Measurements from ENCODE around the gene CSMD2.

Gene CSMD2

GRCh38 chr1:33875862-33876261 is 289.2 kb downstream of the CSMD2 start:
- TF ChIP-seq EZH2phosphoT487 (IDR thresholded peaks at IDR 0.05; ENCODE audit: low read length): no peak
- TF ChIP-seq EZH2 (optimal IDR thresholded peaks at IDR 0.05; ENCODE audit: low read depth, low read length): no peak
- TF ChIP-seq CTCF (IDR thresholded peaks at IDR 0.05; ENCODE audit: low read length): no peak
- no peak overlapping the region for H3K27ac ChIP-seq (ENCODE audit: low read length)
- H3F3A ChIP-seq (ENCODE audit: insufficient read depth, low read length): no peaks in the 10 kb centered on the region
- H3K36me3 ChIP-seq (replicated peaks; ENCODE audit: insufficient read depth, low read length): no peaks in the 10 kb centered on the region
- H3K79me2 ChIP-seq (ENCODE audit: low read length): no peaks in the 10 kb centered on the region
- no peak for DNase-seq
- H3K4me1 ChIP-seq (ENCODE audit: low read length): no peaks in the 10 kb centered on the region
- H3K27me3 ChIP-seq (replicated peaks; ENCODE audit: insufficient read depth, low read length): peaks cover 65% of the 10 kb centered on the region
- H3K9ac ChIP-seq (ENCODE audit: low read length): no peak overlapping the region
- H4K20me1 ChIP-seq (ENCODE audit: insufficient read depth, low read length): no peaks in the 10 kb centered on the region
- no peak overlapping the region for H3K4me3 ChIP-seq (ENCODE audit: low read length)
- H3K4me2 ChIP-seq (ENCODE audit: low read depth, low read length): no peak overlapping the region
- H2AFZ ChIP-seq (ENCODE audit: low read length): no peak overlapping the region
- no peaks in the 10 kb centered on the region for H3K9me2 ChIP-seq (replicated peaks; ENCODE audit: insufficient read depth, low read length)
- no peaks in the 10 kb centered on the region for H3K9me3 ChIP-seq (replicated peaks; ENCODE audit: insufficient read depth, low read length)

GRCh38 chr1:33874636-33875035 is 290.4 kb downstream of the CSMD2 start:
- Histone ChIP-seq H2AFZ (ENCODE audit: low read length) (no peak overlapping the region), H4K20me1 (ENCODE audit: insufficient read depth, low read length) (no peaks in the 10 kb centered on the region), H3F3A (ENCODE audit: insufficient read depth, low read length) (no peaks in the 10 kb centered on the region), H3K4me2 (ENCODE audit: low read depth, low read length) (no peak overlapping the region), H3K79me2 (ENCODE audit: low read length) (no peaks in the 10 kb centered on the region), H3K4me1 (ENCODE audit: low read length) (no peaks in the 10 kb centered on the region), H3K4me3 (ENCODE audit: low read length) (no peak overlapping the region), H3K9me3 (replicated peaks; ENCODE audit: insufficient read depth, low read length) (no peaks in the 10 kb centered on the region), H3K36me3 (replicated peaks; ENCODE audit: insufficient read depth, low read length) (no peaks in the 10 kb centered on the region), H3K27ac (ENCODE audit: low read length) (no peak overlapping the region), H3K9ac (ENCODE audit: low read length) (no peak overlapping the region), H3K9me2 (replicated peaks; ENCODE audit: insufficient read depth, low read length) (no peaks in the 10 kb centered on the region), H3K27me3 (replicated peaks; ENCODE audit: insufficient read depth, low read length) (peaks cover 64% of the 10 kb centered on the region)
- DNase-seq: no peak
- TF ChIP-seq EZH2 (optimal IDR thresholded peaks at IDR 0.05; ENCODE audit: low read depth, low read length): no peak
- no peak for TF ChIP-seq EZH2phosphoT487 (IDR thresholded peaks at IDR 0.05; ENCODE audit: low read length)
- no peak for TF ChIP-seq CTCF (IDR thresholded peaks at IDR 0.05; ENCODE audit: low read length)

GRCh38 chr1:33872683-33873082 is 292.3 kb downstream of the CSMD2 start:
- Histone ChIP-seq H3K79me2 (ENCODE audit: low read length) (no peaks in the 10 kb centered on the region), H3K36me3 (replicated peaks; ENCODE audit: insufficient read depth, low read length) (no peaks in the 10 kb centered on the region), H3K4me3 (ENCODE audit: low read length) (no peak overlapping the region), H3K4me2 (ENCODE audit: low read depth, low read length) (no peak overlapping the region), H3K9me2 (replicated peaks; ENCODE audit: insufficient read depth, low read length) (no peaks in the 10 kb centered on the region), H3K27ac (ENCODE audit: low read length) (no peak overlapping the region), H3F3A (ENCODE audit: insufficient read depth, low read length) (no peaks in the 10 kb centered on the region), H3K9me3 (replicated peaks; ENCODE audit: insufficient read depth, low read length) (no peaks in the 10 kb centered on the region), H2AFZ (ENCODE audit: low read length) (no peak overlapping the region), H3K27me3 (replicated peaks; ENCODE audit: insufficient read depth, low read length) (peaks cover 58% of the 10 kb centered on the region), H3K4me1 (ENCODE audit: low read length) (no peaks in the 10 kb centered on the region), H4K20me1 (ENCODE audit: insufficient read depth, low read length) (no peaks in the 10 kb centered on the region), H3K9ac (ENCODE audit: low read length) (no peak overlapping the region)
- TF ChIP-seq EZH2 (optimal IDR thresholded peaks at IDR 0.05; ENCODE audit: low read depth, low read length) (no peak), EZH2phosphoT487 (IDR thresholded peaks at IDR 0.05; ENCODE audit: low read length) (no peak), CTCF (IDR thresholded peaks at IDR 0.05; ENCODE audit: low read length) (no peak)
- DNase-seq: no peak

Measured in MM.1S (cell line).